HUES64 (cell line): Measurements from ENCODE around the gene ENTREP1. TPM values are rescaled to one million over a fixed set of nuclear protein-coding genes. Genes with fewer than 3 reads are reported as not detected.

Source experiments
- H3K27ac ChIP-seq: 2 replicates; pipeline ENCODE4 v1.7.0; 2013; ENCODE audit warnings: low read depth, low read length, inconsistent platforms
- H3K27me3 ChIP-seq: 2 replicates; pipeline ENCODE4 v1.6.1; 2013; ENCODE audit warnings: mild to moderate bottlenecking, low read length; ENCODE audit not compliant: insufficient read depth
- H3K36me3 ChIP-seq: 2 replicates; pipeline ENCODE4 v1.6.1; 2013; ENCODE audit warnings: mild to moderate bottlenecking, low read length; ENCODE audit not compliant: insufficient read depth
- H3K4me1 ChIP-seq: 2 replicates; pipeline ENCODE4 v1.6.1; 2013; ENCODE audit warnings: mild to moderate bottlenecking, low read length, moderate library complexity; ENCODE audit not compliant: insufficient read depth
- H3K4me3 ChIP-seq: 2 replicates; pipeline ENCODE4 v1.5.1; 2013; ENCODE audit warnings: mild to moderate bottlenecking, low read length, moderate library complexity
- H3K9ac ChIP-seq: 2 replicates; pipeline ENCODE4 v1.6.1; 2013; ENCODE audit warnings: mild to moderate bottlenecking, low read depth, low read length
- H3K9me3 ChIP-seq: 2 replicates; pipeline ENCODE4 v1.6.1; 2013; ENCODE audit warnings: low read depth, low read length; ENCODE audit not compliant: insufficient read depth
- WGBS: fragments of 150-250, 120-280 bp; methylation state at CpG from one replicate; pipeline ENCODE4 v1.1.7; 2013; ENCODE audit warnings: missing lambda C conversion rate; 5-methylcytosine and 5-hydroxymethylcytosine counted together
- polyA plus RNA-seq, 2 experiments: library from polyadenylated mRNA; stranded (reverse); fragments of 50-300 nt; gene quantifications; one replicate each; pipeline ENCODE4 v1.2.3, GENCODE V29; 2013

ENTREP1 gene
- polyA plus RNA-seq (2013, experiment 1 of 2), result 8.0 TPM
- polyA plus RNA-seq (2013, experiment 2 of 2), result 8.0 TPM

DNA sequence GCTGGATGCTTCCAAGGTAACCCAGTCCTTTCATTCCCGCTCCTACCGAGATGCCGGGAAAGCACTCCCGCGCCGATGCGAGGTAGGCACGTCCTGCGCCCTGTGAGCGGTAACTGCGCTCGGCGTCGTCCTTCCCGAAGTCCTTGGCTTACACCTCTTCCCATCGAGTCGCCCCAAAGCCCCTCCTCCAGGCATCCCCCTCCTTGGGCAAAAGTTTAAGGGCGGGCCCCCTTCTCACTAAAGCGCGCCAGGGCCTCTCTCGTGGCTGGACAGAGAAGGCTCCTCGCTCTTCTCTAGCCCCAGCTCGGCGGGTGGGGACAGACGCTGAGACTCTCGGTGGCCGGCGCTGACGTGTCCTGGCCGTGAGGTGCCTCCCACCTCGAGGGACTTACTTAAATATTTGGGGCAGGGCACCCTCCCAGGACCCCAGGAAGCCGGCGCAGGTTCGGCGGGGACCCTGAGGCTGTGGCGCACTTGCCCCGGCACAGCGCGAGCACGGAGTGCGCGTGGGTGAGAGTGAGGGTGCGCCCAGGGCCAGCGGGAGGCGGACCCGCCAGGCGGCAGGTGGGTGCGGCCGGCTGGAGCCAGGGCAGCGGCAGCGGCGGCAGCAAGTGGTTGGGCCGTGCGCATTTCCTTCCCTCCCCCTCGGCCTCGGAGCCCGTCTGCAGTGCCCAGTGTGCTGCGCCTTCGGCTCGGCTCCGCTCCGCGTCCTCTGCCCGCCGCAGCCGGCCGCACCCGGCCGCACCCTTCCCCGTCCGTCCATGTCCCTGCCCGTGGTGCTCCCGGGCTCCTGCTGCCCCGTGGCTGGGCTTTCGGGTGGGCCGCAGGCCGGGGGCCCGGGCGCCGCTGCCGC lies at the start of gene ENTREP1:
Gene ENTREP1 (plus strand): TSS at position 667 of the 853 bp plus-strand sequence. CDS start 95 bp downstream, at position 762.
- peaks cover 45% of the 10 kb centered on the region for H3K27me3 ChIP-seq
- H3K9ac ChIP-seq, result peak within 1 kb of the TSS; percentile 78
- no peak within 1 kb of the TSS for H3K27ac ChIP-seq
- H3K9me3 ChIP-seq, result no peaks in the 10 kb centered on the region
- no peaks in the 10 kb centered on the region for H3K36me3 ChIP-seq
- peak within 1 kb of the TSS; percentile 79 for H3K4me3 ChIP-seq
- under 1% methylated on average over 81 of the region's 81 CpGs for WGBS
- peaks cover 15% of the 10 kb centered on the region for H3K4me1 ChIP-seq

GRCh38 chr9:69276775-69277174 lies 48.2 kb upstream of the ENTREP1 start:
- Histone ChIP-seq H3K27me3 (no peaks in the 10 kb centered on the region), H3K9me3 (no peaks in the 10 kb centered on the region), H3K36me3 (no peaks in the 10 kb centered on the region), H3K27ac (no peak overlapping the region), H3K4me1 (peaks cover 4% of the 10 kb centered on the region; the same call in 1 of the 2 replicates), H3K9ac (no peak overlapping the region), H3K4me3 (no peak overlapping the region)
- 84% methylated on average over 5 of the region's 5 CpGs for WGBS

GRCh38 chr9:69279084-69279731 lies 45.8 kb upstream of the ENTREP1 start:
- WGBS, result 93% methylated on average over 4 of the region's 5 CpGs

DNA sequence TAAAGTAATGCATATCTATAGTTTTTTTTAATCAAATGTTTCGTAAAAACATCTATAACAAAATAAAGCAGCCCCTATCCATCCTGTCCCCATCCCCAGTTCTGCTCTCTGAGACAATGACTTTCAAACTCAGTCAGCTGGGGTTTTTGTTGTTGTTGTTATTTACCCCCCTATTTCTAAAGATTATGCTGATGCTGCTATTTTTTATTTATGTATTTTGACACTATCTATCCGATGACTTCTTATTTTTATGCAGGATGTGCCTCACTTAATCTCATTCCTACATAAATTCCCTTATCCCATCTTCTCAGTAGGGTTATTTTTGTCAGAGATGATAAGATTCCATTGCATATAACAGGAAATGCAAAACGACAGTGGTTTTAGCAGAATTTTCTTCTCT lies 45.3 kb upstream of the ENTREP1 start:
- Histone ChIP-seq H3K4me3 (no peak overlapping the region), H3K36me3 (no peaks in the 10 kb centered on the region), H3K27me3 (no peaks in the 10 kb centered on the region), H3K9me3 (no peaks in the 10 kb centered on the region), H3K4me1 (peaks cover 20% of the 10 kb centered on the region), H3K27ac (no peak overlapping the region), H3K9ac (no peak overlapping the region)
- 70% methylated on average over 1 of the region's 3 CpGs for WGBS

More at GRCh38 chr9:69279084-69279731, 45.8 kb upstream of the ENTREP1 start:
- H3K9me3 ChIP-seq, result no peaks in the 10 kb centered on the region
- no peak overlapping the region for H3K4me3 ChIP-seq
- H3K27ac ChIP-seq, result no peak overlapping the region
- no peaks in the 10 kb centered on the region for H3K36me3 ChIP-seq
- no peak overlapping the region for H3K9ac ChIP-seq
- H3K27me3 ChIP-seq, result no peaks in the 10 kb centered on the region
- H3K4me1 ChIP-seq, result peaks cover 20% of the 10 kb centered on the region

- H3K4me3 ChIP-seq, result no peak overlapping the region
- no peaks in the 10 kb centered on the region for H3K36me3 ChIP-seq
- no peak overlapping the region for H3K9ac ChIP-seq
- WGBS, result 23% methylated on average over 2 of the region's 2 CpGs
- 0 out of 2 replicates have a peak, but pooled peaks cover 2% of the 10 kb centered on the region for H3K9me3 ChIP-seq
- no peaks in the 10 kb centered on the region for H3K27me3 ChIP-seq
- H3K4me1 ChIP-seq, result peaks cover 20% of the 10 kb centered on the region
- peak overlapping the region; percentile 83 for H3K27ac ChIP-seq
Measured at GRCh38 chr9:69283003-69283402, 42.0 kb upstream of the ENTREP1 start.

DNA sequence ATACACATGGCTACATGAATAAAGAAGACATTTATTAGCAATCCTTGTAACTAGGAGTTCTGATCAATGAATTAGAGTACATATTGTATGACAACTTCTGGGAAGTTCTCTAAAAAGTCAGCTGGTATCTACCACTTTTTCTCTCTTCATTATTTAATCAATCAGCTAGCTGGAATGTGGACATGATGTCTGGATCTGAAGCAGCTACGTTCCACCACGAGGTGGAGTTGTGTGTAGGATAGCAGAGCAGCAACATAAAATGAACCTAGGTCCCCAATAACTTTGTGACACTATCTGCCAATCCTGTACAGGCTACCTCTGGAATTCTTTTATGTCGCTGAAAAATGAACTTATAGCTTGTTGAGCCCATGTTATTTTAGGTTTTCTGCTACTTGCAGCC lies 32.9 kb upstream of the ENTREP1 start:
- H3K4me1 ChIP-seq, result no peaks in the 10 kb centered on the region
- H3K27me3 ChIP-seq, result no peaks in the 10 kb centered on the region
- WGBS, result 84% methylated on average over 3 of the region's 3 CpGs
- no peaks in the 10 kb centered on the region for H3K36me3 ChIP-seq
- H3K9me3 ChIP-seq, result no peaks in the 10 kb centered on the region
- no peak overlapping the region for H3K9ac ChIP-seq
- H3K27ac ChIP-seq, result no peak overlapping the region
- no peak overlapping the region for H3K4me3 ChIP-seq

DNA sequence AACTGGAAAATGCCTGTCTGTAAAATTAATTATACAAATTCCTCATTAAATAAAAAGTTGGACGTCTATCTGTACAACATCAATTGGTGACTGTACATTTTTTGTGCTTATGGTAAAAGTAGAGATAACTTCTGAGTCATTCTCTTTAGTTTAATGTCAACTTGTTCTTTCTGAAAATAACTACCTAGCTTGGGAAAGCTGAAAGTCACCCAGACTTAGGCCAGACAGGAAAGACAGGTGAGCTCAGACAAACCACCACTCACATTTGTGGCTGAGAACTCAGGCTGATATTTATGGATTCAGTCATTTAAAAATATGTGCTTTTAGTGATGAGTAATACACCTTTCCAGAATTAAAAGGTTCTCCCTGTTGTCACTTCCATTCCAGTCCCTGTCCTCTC lies 31.9 kb upstream of the ENTREP1 start:
- H3K9me3 ChIP-seq, result no peaks in the 10 kb centered on the region
- no peaks in the 10 kb centered on the region for H3K27me3 ChIP-seq
- no peaks in the 10 kb centered on the region for H3K4me1 ChIP-seq
- no peaks in the 10 kb centered on the region for H3K36me3 ChIP-seq
- H3K27ac ChIP-seq, result no peak overlapping the region
- H3K4me3 ChIP-seq, result no peak overlapping the region
- no peak overlapping the region for H3K9ac ChIP-seq
- WGBS, result no CpG with 5 or more reads among the region's 1 CpG

DNA sequence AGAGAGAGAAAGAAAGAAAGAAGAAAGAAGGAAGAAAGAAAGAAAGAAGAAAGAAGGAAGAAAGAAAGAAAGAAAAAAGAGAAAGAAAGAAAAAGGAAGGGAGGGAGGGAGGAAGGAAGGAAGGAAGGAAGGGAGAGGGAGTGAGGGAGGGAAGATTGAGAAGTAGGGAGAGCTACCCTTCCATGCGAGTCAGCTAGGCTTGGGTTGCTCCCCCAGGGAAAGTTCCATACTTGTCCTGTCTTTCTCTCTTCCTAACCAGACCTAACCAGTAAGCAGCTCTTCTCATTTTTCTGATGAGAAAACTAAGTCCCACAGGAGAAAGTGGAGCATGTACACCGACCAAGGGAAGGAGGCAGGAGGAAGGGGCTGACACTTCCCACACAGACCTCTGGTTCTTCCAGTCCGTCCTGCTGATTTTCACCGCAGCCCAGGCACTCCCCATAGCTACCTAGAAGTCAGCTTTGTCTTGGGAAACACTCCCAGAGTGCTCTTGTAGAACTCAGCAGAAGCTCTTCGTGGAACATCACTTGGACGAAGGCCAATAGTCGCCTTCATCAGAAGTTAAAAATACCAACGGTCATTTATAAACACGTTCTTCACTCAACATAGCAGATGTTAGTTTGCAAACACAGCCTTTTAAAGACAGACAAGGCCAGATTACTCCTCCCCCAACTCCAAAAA lies 29.0 kb upstream of the ENTREP1 start:
- Histone ChIP-seq H3K27ac (no peak overlapping the region), H3K4me3 (no peak overlapping the region), H3K9ac (no peak overlapping the region), H3K4me1 (0 out of 2 replicates have a peak, but pooled peaks cover 3% of the 10 kb centered on the region), H3K27me3 (no peaks in the 10 kb centered on the region), H3K9me3 (no peaks in the 10 kb centered on the region), H3K36me3 (no peaks in the 10 kb centered on the region)
- 92% methylated on average over 9 of the region's 9 CpGs for WGBS

DNA sequence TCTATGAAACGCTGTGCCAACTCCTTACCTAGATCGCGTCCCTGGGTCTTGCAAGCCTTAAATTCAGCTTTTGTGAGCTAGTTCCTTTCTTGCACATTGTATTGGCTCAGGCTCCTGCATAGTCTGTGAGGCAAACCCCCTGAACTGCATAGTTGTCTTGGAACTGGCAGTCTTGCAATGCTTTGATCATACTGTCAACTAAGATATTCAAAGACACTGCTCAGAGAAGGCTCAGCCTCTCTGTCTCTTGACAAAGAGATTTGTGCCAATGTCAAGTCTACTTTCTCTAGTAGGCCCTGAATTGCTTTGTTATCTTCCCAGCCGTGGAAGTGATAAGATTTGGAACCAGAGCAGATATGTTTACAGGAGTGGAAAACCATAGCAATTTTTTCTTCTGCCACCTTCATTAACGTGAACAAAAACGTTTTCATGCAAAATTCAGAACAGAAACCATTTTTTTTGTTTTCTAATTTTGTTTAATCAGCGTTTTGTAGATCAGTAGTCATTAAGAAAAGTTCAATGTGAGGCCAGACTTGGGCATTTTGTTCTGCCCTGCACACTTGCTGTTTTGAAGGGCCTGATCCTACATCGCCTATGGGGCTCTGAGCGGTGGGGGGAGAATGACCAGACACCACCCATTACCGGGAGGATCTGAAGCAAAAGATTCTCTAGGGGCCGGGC lies 27.6 kb upstream of the ENTREP1 start:
- Histone ChIP-seq H3K9me3 (no peaks in the 10 kb centered on the region), H3K9ac (no peak overlapping the region), H3K27ac (no peak overlapping the region), H3K4me1 (0 out of 2 replicates have a peak, but pooled peaks cover 3% of the 10 kb centered on the region), H3K27me3 (no peaks in the 10 kb centered on the region), H3K36me3 (no peaks in the 10 kb centered on the region), H3K4me3 (no peak overlapping the region)
- WGBS, result 94% methylated on average over 11 of the region's 11 CpGs

DNA sequence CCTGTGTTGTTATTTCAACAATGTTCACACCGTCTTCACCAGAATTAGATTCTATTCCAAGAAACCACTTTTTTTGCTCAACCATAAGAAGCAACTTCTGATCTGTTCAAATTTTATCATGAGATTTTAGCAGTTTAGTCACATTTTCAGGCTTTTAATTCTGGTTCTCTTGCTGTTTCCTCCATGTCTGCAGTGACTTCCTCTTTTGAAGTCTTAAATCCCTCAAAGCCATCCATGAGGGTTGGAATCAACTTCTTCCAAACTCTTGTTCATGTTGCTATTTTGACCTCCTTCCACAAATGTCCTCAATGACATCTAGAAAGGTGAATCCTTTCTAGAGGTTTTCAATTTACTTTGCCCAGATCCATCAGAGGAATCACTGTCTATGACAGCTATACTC lies 25.7 kb upstream of the ENTREP1 start:
- H3K9ac ChIP-seq, result no peak overlapping the region
- H3K9me3 ChIP-seq, result no peaks in the 10 kb centered on the region
- H3K4me3 ChIP-seq, result no peak overlapping the region
- no peaks in the 10 kb centered on the region for H3K36me3 ChIP-seq
- no peaks in the 10 kb centered on the region for H3K27me3 ChIP-seq
- 0 out of 2 replicates have a peak, but pooled peaks cover 3% of the 10 kb centered on the region for H3K4me1 ChIP-seq
- 100% methylated on average over 1 of the region's 1 CpG for WGBS
- H3K27ac ChIP-seq, result no peak overlapping the region
